K562 (cell line): ENCODE measurements around the gene PCBP3. TPM values are rescaled to one million over a fixed set of nuclear protein-coding genes. Genes with fewer than 3 reads are reported as not detected.

Experiments used
- ETS1 ChIP-seq: conservative IDR thresholded peaks from 2 replicates; pipeline ENCODE4 v1.6.1; 2011; ENCODE audit warnings: low read depth, mild to moderate bottlenecking, low read length; ENCODE audit not compliant: control insufficient read depth
- HNRNPLL ChIP-seq: fragments of 200-400 bp; formaldehyde crosslinking; IDR thresholded peaks from 2 replicates; pipeline ENCODE4 v1.6.1; 2017; ENCODE audit warnings: low read length, low read depth, mild to moderate bottlenecking; ENCODE audit not compliant: poor library complexity, severe bottlenecking
- KLF1 ChIP-seq: fragments of 450-650 bp; IDR thresholded peaks from 2 replicates; pipeline ENCODE4 v1.6.1; 2016; ENCODE audit warnings: missing genetic modification characterization, missing compliant biosample characterization
- MYBL2 ChIP-seq, 2 experiments: fragments of 450-650 bp in 1 of 2; sonication (generic) in 1 of 2; formaldehyde crosslinking in 1 of 2; IDR thresholded peaks; 2 replicates each; pipeline versions ENCODE4 v1.6.1 to v1.8.1; 2017 to 2022; ENCODE audit warnings: borderline replicate concordance in 1 of 2, inconsistent platforms in 1 of 2, low read depth in 1 of 2, mild to moderate bottlenecking in 1 of 2, missing genetic modification reagents in 1 of 2, moderate library complexity in 1 of 2
- SLC30A9 ChIP-seq: fragments of 250-450 bp; sonication (Bioruptor Pico); IDR thresholded peaks from 2 replicates; pipeline ENCODE4 v1.8.0; 2022; ENCODE audit warnings: mild to moderate bottlenecking, moderate library complexity
- ZBTB40 ChIP-seq, 2 experiments: fragments of 450-650 bp in 1 of 2; sonication (generic) in 1 of 2; formaldehyde crosslinking in 1 of 2; IDR thresholded peaks; 2 replicates each; pipeline versions ENCODE4 v1.7.1 to v1.9.0; 2016 to 2022; ENCODE audit warnings: inconsistent platforms in 1 of 2, mild to moderate bottlenecking in 1 of 2, missing genetic modification reagents in 1 of 2
- ZNF449 ChIP-seq: fragments of 250-450 bp; sonication (Bioruptor Pico); IDR thresholded peaks from 2 replicates; pipeline ENCODE4 v1.8.0; 2022; ENCODE audit warnings: moderate library complexity, mild to moderate bottlenecking, inconsistent platforms
- polyA plus RNA-seq, 8 experiments: library from polyadenylated mRNA; depleted of rRNA in 4 of 8; stranded (reverse) in 5 of 8; unstranded in 3 of 8; fragments of >200 nt; fragmentation: Nextera tagmentation in 2 of 8; fragmentation: Illumina TruSeq in 1 of 8; extraction: Ambion mirVana in 2 of 8; extraction: Trizol in 1 of 8; gene quantifications; 2 replicates each; pipeline versions ENCODE4 v1.2.1 to v1.2.3, GENCODE V29; 2011 to 2014; ENCODE audit warnings: inconsistent platforms in 1 of 8, missing spikeins in 1 of 8
- total RNA-seq, 7 experiments: library from RNA; depleted of rRNA in 6 of 7; stranded (reverse); fragments of >200 nt in 6 of 7; fragmentation: Illumina TruSeq in 2 of 7; extraction: Trizol in 2 of 7; gene quantifications; 2 replicates each; pipeline versions ENCODE4 v1.2.1 to v1.2.3, GENCODE V29; 2011 to 2021; ENCODE audit warnings: low replicate concordance in 1 of 7
- TF ChIP-seq, protein P1 (sequence below): sonication (generic); formaldehyde crosslinking; IDR thresholded peaks from 2 replicates; pipeline ENCODE4 v1.8.0; 2023; ENCODE audit warnings: mild to moderate bottlenecking, missing genetic modification reagents
- TF ChIP-seq, protein P2 (sequence below): sonication (generic); formaldehyde crosslinking; IDR thresholded peaks from 2 replicates; pipeline ENCODE4 v1.8.0; 2022; ENCODE audit warnings: mild to moderate bottlenecking, low read depth, missing genetic modification reagents

PCBP3 gene
- total and polyA plus RNA-seq, 9 of the 15 experiments (the other 6 are each of a cell fraction or from before 2014, with no cell fraction given): 0.18 TPM; not detected in 8

- TF ChIP-seq ZBTB40 (IDR thresholded peaks at IDR 0.05) (no peak), ZBTB40 (CRISPR knock-in tag; IDR thresholded peaks at IDR 0.05) (no peak), KLF1 (tag) (no peak), SLC30A9 (CRISPR knock-in tag) (no peak), MYBL2 (IDR thresholded peaks at IDR 0.05; ENCODE audit: low read depth) (no peak), MYBL2 (CRISPR knock-in tag; IDR thresholded peaks at IDR 0.05; ENCODE audit: borderline replicate concordance) (no peak), HNRNPLL (no peak), ETS1 (no peak), ZNF449 (no peak)
- TF ChIP-seq, protein P1, sequence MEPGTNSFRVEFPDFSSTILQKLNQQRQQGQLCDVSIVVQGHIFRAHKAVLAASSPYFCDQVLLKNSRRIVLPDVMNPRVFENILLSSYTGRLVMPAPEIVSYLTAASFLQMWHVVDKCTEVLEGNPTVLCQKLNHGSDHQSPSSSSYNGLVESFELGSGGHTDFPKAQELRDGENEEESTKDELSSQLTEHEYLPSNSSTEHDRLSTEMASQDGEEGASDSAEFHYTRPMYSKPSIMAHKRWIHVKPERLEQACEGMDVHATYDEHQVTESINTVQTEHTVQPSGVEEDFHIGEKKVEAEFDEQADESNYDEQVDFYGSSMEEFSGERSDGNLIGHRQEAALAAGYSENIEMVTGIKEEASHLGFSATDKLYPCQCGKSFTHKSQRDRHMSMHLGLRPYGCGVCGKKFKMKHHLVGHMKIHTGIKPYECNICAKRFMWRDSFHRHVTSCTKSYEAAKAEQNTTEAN: no peak
- TF ChIP-seq, protein P2, sequence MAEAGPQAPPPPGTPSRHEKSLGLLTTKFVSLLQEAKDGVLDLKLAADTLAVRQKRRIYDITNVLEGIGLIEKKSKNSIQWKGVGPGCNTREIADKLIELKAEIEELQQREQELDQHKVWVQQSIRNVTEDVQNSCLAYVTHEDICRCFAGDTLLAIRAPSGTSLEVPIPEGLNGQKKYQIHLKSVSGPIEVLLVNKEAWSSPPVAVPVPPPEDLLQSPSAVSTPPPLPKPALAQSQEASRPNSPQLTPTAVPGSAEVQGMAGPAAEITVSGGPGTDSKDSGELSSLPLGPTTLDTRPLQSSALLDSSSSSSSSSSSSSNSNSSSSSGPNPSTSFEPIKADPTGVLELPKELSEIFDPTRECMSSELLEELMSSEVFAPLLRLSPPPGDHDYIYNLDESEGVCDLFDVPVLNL (CRISPR knock-in tag): no peak
These were observed 217.8 kb downstream of the PCBP3 start (continued) for GRCh38 chr21:45861156-45861870.
